ENCODE results near the gene ANAPC1.
"Not testable (repeated sequence)": the region's sequence is repeated elsewhere in the genome, so short reads cannot be mapped to it uniquely, and the experiment has no call there.

ANAPC1 gene

GRCh38 chr2:111883661-111884591 is at the start of gene ANAPC1:
TSS of gene ANAPC1 (minus strand) at chr2:111884193. CDS start at chr2:111880825, 3,368 bp downstream.
- peak; percentile 82 for DNase-seq

- no peak for DNase-seq
Observed at GRCh38 chr2:111932841-111933291, 48.9 kb upstream of the ANAPC1 start.

- DNase-seq = no peak
Observed at GRCh38 chr2:111930875-111931274, 46.9 kb upstream of the ANAPC1 start.

GRCh38 chr2:111930409-111930808 is 46.4 kb upstream of the ANAPC1 start:
- no peak for DNase-seq

GRCh38 chr2:111927723-111928122 is 43.7 kb upstream of the ANAPC1 start:
- DNase-seq = no peak

- DNase-seq = no peak
Observed at GRCh38 chr2:111924617-111925107, 40.7 kb upstream of the ANAPC1 start.

- DNase-seq = no peak
Observed at GRCh38 chr2:111923276-111923804, 39.3 kb upstream of the ANAPC1 start.

- DNase-seq = no peak
Observed at GRCh38 chr2:111919794-111920608, 36.0 kb upstream of the ANAPC1 start.

- no peak for DNase-seq
Observed at GRCh38 chr2:111919365-111919764, 35.4 kb upstream of the ANAPC1 start.

- DNase-seq = no peak
Observed at GRCh38 chr2:111918383-111918806, 34.4 kb upstream of the ANAPC1 start.

- no peak for DNase-seq
Observed at GRCh38 chr2:111917106-111917505, 33.1 kb upstream of the ANAPC1 start.

GRCh38 chr2:111912547-111912946 is 28.6 kb upstream of the ANAPC1 start:
- no peak for DNase-seq

GRCh38 chr2:111911295-111911977 is 27.4 kb upstream of the ANAPC1 start:
- DNase-seq = not testable (repeated sequence)

GRCh38 chr2:111910609-111911277 is 26.8 kb upstream of the ANAPC1 start:
- DNase-seq = no peak

GRCh38 chr2:111909997-111910396 is 26.0 kb upstream of the ANAPC1 start:
- not testable (repeated sequence) for DNase-seq

GRCh38 chr2:111909079-111909478 is 25.1 kb upstream of the ANAPC1 start:
- no peak for DNase-seq

- no peak for DNase-seq
Observed at GRCh38 chr2:111908578-111908977, 24.6 kb upstream of the ANAPC1 start.

- DNase-seq = no peak
Observed at GRCh38 chr2:111905990-111906735, 22.2 kb upstream of the ANAPC1 start.

GRCh38 chr2:111905475-111905869 is 21.5 kb upstream of the ANAPC1 start:
- DNase-seq = not testable (repeated sequence)

GRCh38 chr2:111904726-111905474 is 20.9 kb upstream of the ANAPC1 start:
- DNase-seq = no peak

Measured in activated CD4-positive, alpha-beta T cell treated with anti-CD3 and anti-CD28 coated beads, Interleukin-2, amount 50 U/mL, for 4 hours (primary cell).